H1 (cell line): ENCODE measurements around the gene GPR171. TPM values are rescaled to one million over a fixed set of nuclear protein-coding genes. Genes with fewer than 3 reads are reported as not detected.

Experiments
- CTCF ChIA-PET: fragments of 300-600 bp; sonication (Branson Sonifier 250); formaldehyde crosslinking; loops from one replicate; lab custom pipeline; 2021; ENCODE audit not compliant: partially characterized antibody; lab: Charles Lee
- POLR2A ChIA-PET: fragments of 300-600 bp; sonication (Branson Sonifier 250); formaldehyde crosslinking; loops from one replicate; lab custom pipeline; 2021; ENCODE audit warnings: inconsistent platforms; ENCODE audit not compliant: partially characterized antibody; lab: Charles Lee
- DNase-seq, 2 experiments: peaks; one replicate each; pipeline versions ENCODE4 v3.0.0 to v3.0.0-alpha.2; 2010 to 2022; ENCODE audit warnings: low spot score in 2 of 2, low read depth in 1 of 2, mixed read lengths in 1 of 2
- FAIRE-seq: peaks from 2 replicates; lab custom pipeline; 2011; peaks lifted over from hg19 to GRCh38; lab: Jason Lieb, UNC
- H2AFZ ChIP-seq: 2 replicates; pipeline ENCODE4 v1.8.1; 2012; ENCODE audit warnings: low read length, inconsistent platforms
- H2AK5ac ChIP-seq: 2 replicates; pipeline ENCODE4 v1.6.1; 2013; ENCODE audit warnings: low read depth, low read length
- H2BK120ac ChIP-seq: replicated peaks from 2 replicates; pipeline ENCODE3; 2013; ENCODE audit warnings: low read depth, low read length, inconsistent platforms
- H2BK12ac ChIP-seq: 2 replicates; pipeline ENCODE4 v1.6.1; 2013; ENCODE audit warnings: low read depth, low read length
- H2BK15ac ChIP-seq: 2 replicates; pipeline ENCODE4 v1.6.1; 2013; ENCODE audit warnings: low read length
- H2BK20ac ChIP-seq: 2 replicates; pipeline ENCODE4 v1.6.1; 2013; ENCODE audit warnings: low read length
- H2BK5ac ChIP-seq: 2 replicates; pipeline ENCODE4 v1.6.1; 2013; ENCODE audit warnings: low read depth, low read length
- H3K14ac ChIP-seq: 2 replicates; pipeline ENCODE4 v1.6.1; 2013; ENCODE audit warnings: inconsistent platforms; ENCODE audit not compliant: insufficient read length
- H3K18ac ChIP-seq: 2 replicates; pipeline ENCODE4 v1.6.1; 2013; ENCODE audit warnings: low read length; ENCODE audit errors: extremely low read depth
- H3K23ac ChIP-seq: 2 replicates; pipeline ENCODE4 v1.6.1; 2013; ENCODE audit warnings: inconsistent platforms; ENCODE audit not compliant: insufficient read length
- H3K23me2 ChIP-seq: 2 replicates; pipeline ENCODE4 v1.6.1; 2013; ENCODE audit warnings: low read depth, low read length
- H3K27ac ChIP-seq: 2 replicates; pipeline ENCODE4 v1.6.1; 2011; ENCODE audit warnings: low read depth, low read length, inconsistent platforms
- H3K27me3 ChIP-seq, 4 experiments: replicated peaks in 1 of 4; 1 replicate in 1 of 4; 2 replicates in 3 of 4; pipeline versions ENCODE4 v1.6.1 to v1.8.1; 2011 to 2013; ENCODE audit warnings: low read length in 3 of 4, mild to moderate bottlenecking in 3 of 4, inconsistent platforms in 2 of 4, mixed read lengths in 2 of 4, moderate library complexity in 1 of 4; ENCODE audit not compliant: control insufficient read depth in 3 of 4, insufficient read depth in 3 of 4; ENCODE audit errors: extremely low read depth in 1 of 4
- H3K36me3 ChIP-seq, 4 experiments: 2 replicates each; pipeline versions ENCODE4 v1.6.1 to v1.8.1; 2011 to 2013; ENCODE audit warnings: mild to moderate bottlenecking in 4 of 4, low read length in 3 of 4, moderate library complexity in 2 of 4, control low read depth in 1 of 4, inconsistent platforms in 1 of 4; ENCODE audit not compliant: insufficient read depth in 4 of 4, control insufficient read depth in 2 of 4
- H3K4ac ChIP-seq: replicated peaks from 2 replicates; pipeline ENCODE3; 2013; ENCODE audit warnings: low read length, low read depth, mixed read lengths, inconsistent platforms; ENCODE audit not compliant: insufficient read length
- H3K4me1 ChIP-seq, 4 experiments: replicated peaks in 1 of 4; 1 replicate in 1 of 4; 2 replicates in 3 of 4; pipeline versions ENCODE4 v1.6.1 to v1.8.1; 2011 to 2013; ENCODE audit warnings: low read length in 3 of 4, inconsistent platforms in 2 of 4, mixed read lengths in 1 of 4; ENCODE audit not compliant: insufficient read depth in 4 of 4, control insufficient read depth in 3 of 4
- H3K4me2 ChIP-seq, 2 experiments: 2 replicates each; pipeline versions ENCODE4 v1.6.1 to v1.8.1; 2011 to 2013; ENCODE audit warnings: low read depth in 2 of 2, low read length in 2 of 2, control low read depth in 1 of 2, inconsistent platforms in 1 of 2, mild to moderate bottlenecking in 1 of 2; ENCODE audit not compliant: insufficient read depth in 1 of 2
- H3K4me3 ChIP-seq, 4 experiments: fragments of 200-600, 300-600 bp in 1 of 4; sonication (generic), shearing (Covaris generic), sonication (Bioruptor Twin) in 1 of 4; 2 replicates each; pipeline versions ENCODE4 v1.5.1 to v1.8.1; 2011 to 2016; ENCODE audit warnings: low read length in 4 of 4, low read depth in 3 of 4, control low read depth in 2 of 4, inconsistent platforms in 2 of 4, mild to moderate bottlenecking in 2 of 4, mixed read lengths in 1 of 4, moderate library complexity in 1 of 4; ENCODE audit not compliant: insufficient read depth in 2 of 4; ENCODE audit errors: extremely low read depth in 1 of 4
- H3K56ac ChIP-seq: replicated peaks from 2 replicates; pipeline ENCODE3; 2013; ENCODE audit warnings: low read depth, mild to moderate bottlenecking, mixed read lengths, low read length, inconsistent platforms; ENCODE audit not compliant: insufficient read length
- H3K79me1 ChIP-seq: 2 replicates; pipeline ENCODE4 v1.6.1; 2013; ENCODE audit warnings: low read depth, low read length, control low read depth
- H3K79me2 ChIP-seq, 2 experiments: 2 replicates each; pipeline versions ENCODE4 v1.6.1 to v1.8.1; 2012 to 2013; ENCODE audit warnings: low read length in 2 of 2, mild to moderate bottlenecking in 2 of 2, inconsistent platforms in 1 of 2; ENCODE audit not compliant: insufficient read depth in 2 of 2, control insufficient read depth in 1 of 2
- H3K9ac ChIP-seq, 4 experiments: replicated peaks in 1 of 4; 1 replicate in 1 of 4; 2 replicates in 3 of 4; pipeline versions ENCODE4 v1.6.1 to v1.8.1; 2011 to 2013; ENCODE audit warnings: low read depth in 3 of 4, low read length in 3 of 4, control low read depth in 2 of 4, mild to moderate bottlenecking in 2 of 4, moderate library complexity in 2 of 4, inconsistent platforms in 1 of 4; ENCODE audit errors: extremely low read depth in 1 of 4
- H3K9me3 ChIP-seq, 2 experiments: 2 replicates each; pipeline versions ENCODE4 v1.6.1 to v1.8.1; 2012 to 2013; ENCODE audit warnings: mild to moderate bottlenecking in 2 of 2, moderate library complexity in 2 of 2, control low read depth in 1 of 2, inconsistent platforms in 1 of 2, low read depth in 1 of 2, low read length in 1 of 2, mixed read lengths in 1 of 2; ENCODE audit not compliant: insufficient read depth in 2 of 2
- H4K20me1 ChIP-seq, 2 experiments: replicated peaks in 1 of 2; 2 replicates each; pipeline versions ENCODE3 to v1.8.1; 2011 to 2013; ENCODE audit warnings: inconsistent platforms in 2 of 2, low read length in 2 of 2, mild to moderate bottlenecking in 1 of 2; ENCODE audit not compliant: insufficient read depth in 2 of 2, control insufficient read depth in 1 of 2
- H4K5ac ChIP-seq: 2 replicates; pipeline ENCODE4 v1.6.1; 2013; ENCODE audit warnings: low read length, low read depth, mixed read lengths, inconsistent platforms; ENCODE audit not compliant: insufficient read length
- H4K8ac ChIP-seq: 2 replicates; pipeline ENCODE4 v1.8.0; 2013; ENCODE audit warnings: mild to moderate bottlenecking, moderate library complexity, low read length, inconsistent platforms; ENCODE audit not compliant: insufficient read depth; ENCODE audit errors: extremely low read depth
- H4K91ac ChIP-seq: replicated peaks from 2 replicates; pipeline ENCODE3; 2013; ENCODE audit warnings: low read length, mixed read lengths, inconsistent platforms; ENCODE audit not compliant: insufficient read length
- CBX5 ChIP-seq: fragments of 300-800, 300-1000 bp; sonication (generic); IDR thresholded peaks from 2 replicates; pipeline ENCODE4 v1.7.1; 2016; ENCODE audit warnings: antibody characterized with exemption, low read length, low read depth
- CEBPB ChIP-seq: IDR thresholded peaks from 2 replicates; pipeline ENCODE4 v1.6.1; 2012; ENCODE audit warnings: low read depth, low read length
- CREB1 ChIP-seq: IDR thresholded peaks from 2 replicates; pipeline ENCODE4 v1.6.1; 2012; ENCODE audit warnings: inconsistent platforms
- E2F6 ChIP-seq: IDR thresholded peaks from 2 replicates; pipeline ENCODE4 v1.6.1; 2012; ENCODE audit warnings: inconsistent platforms
- EGR1 ChIP-seq: IDR thresholded peaks from 2 replicates; pipeline ENCODE4 v1.6.1; 2011; ENCODE audit warnings: low read depth, low read length, borderline replicate concordance
- HDAC2 ChIP-seq, 2 experiments: fragments of 300-600 bp in 1 of 2; sonication (generic) in 1 of 2; IDR thresholded peaks; 2 replicates each; pipeline ENCODE4 v1.6.1; 2011 to 2012; ENCODE audit warnings: low read depth in 2 of 2, low read length in 2 of 2, mild to moderate bottlenecking in 2 of 2, moderate library complexity in 2 of 2, borderline replicate concordance in 1 of 2, inconsistent platforms in 1 of 2
- MAX ChIP-seq: IDR thresholded peaks from 2 replicates; pipeline ENCODE4 v1.6.1; 2012; ENCODE audit warnings: inconsistent platforms
- POLR2AphosphoS5 ChIP-seq: IDR thresholded peaks from 2 replicates; pipeline ENCODE4 v1.6.1; 2011; ENCODE audit warnings: low read depth, low read length
- POU5F1 ChIP-seq: IDR thresholded peaks from 2 replicates; pipeline ENCODE4 v1.6.1; 2011; ENCODE audit warnings: low read depth, mild to moderate bottlenecking, low read length, moderate library complexity
- RBBP5 ChIP-seq: IDR thresholded peaks from 2 replicates; pipeline ENCODE4 v1.7.1; 2012; ENCODE audit warnings: low read depth, mild to moderate bottlenecking, inconsistent platforms, low read length, moderate library complexity, borderline replicate concordance
- SRF ChIP-seq: IDR thresholded peaks from 2 replicates; pipeline ENCODE4 v1.6.1; 2011; ENCODE audit warnings: mild to moderate bottlenecking, low read depth, low read length, moderate library complexity
- WGBS, 2 experiments: shearing (Covaris generic) in 1 of 2; methylation state at CpG; one replicate each; pipeline versions ENCODE4 v1.1.6 to v1.1.7; 2013 to 2015; ENCODE audit warnings: low lambda C conversion rate in 2 of 2, mixed read lengths in 2 of 2, inconsistent platforms in 1 of 2, low coverage in 1 of 2, missing lambda C conversion rate in 1 of 2; ENCODE audit not compliant: insufficient replicate concordance in 2 of 2, insufficient coverage in 1 of 2, insufficient read length in 1 of 2; ENCODE audit errors: extremely low coverage in 1 of 2, missing lambda C conversion rate in 1 of 2; 5-methylcytosine and 5-hydroxymethylcytosine counted together
- polyA plus RNA-seq, 7 experiments: library from polyadenylated mRNA; depleted of rRNA in 3 of 7; stranded (reverse) in 5 of 7; unstranded in 2 of 7; fragments of >200 nt in 5 of 7; fragments of 200-250 nt in 2 of 7; gene quantifications; 1 replicate in 5 of 7; 2 replicates in 1 of 7; 4 replicates in 1 of 7; pipeline versions ENCODE4 v1.2.1 to v1.2.3, GENCODE V29; 2011 to 2013; ENCODE audit warnings: missing spikeins in 2 of 7, mixed read lengths in 2 of 7
- total RNA-seq: library from RNA; stranded (reverse); fragmentation: NEBNext Ultra II Directional; extraction: Animal tissue kit (Norgen Biotek cat#: 25700); gene quantifications from 2 replicates; pipeline ENCODE4 v1.2.1, GENCODE V29; 2021
- TF ChIP-seq, protein P1 (sequence below): IDR thresholded peaks from 2 replicates; pipeline ENCODE4 v1.6.1; 2012; ENCODE audit warnings: low read length, inconsistent platforms

GPR171 gene
- total and polyA plus RNA-seq, 2 of the 8 experiments (the other 6 are each of a cell fraction or from before 2014, with no cell fraction given) = not detected

GRCh38 chr3:151198849-151199248 is 4.2 kb downstream of the GPR171 start:
- Histone ChIP-seq H3K4me2 (no peak overlapping the region), H3K4me3 (no peak overlapping the region), H2BK5ac (no peak overlapping the region), H2BK20ac (no peak overlapping the region), H3K14ac (no peak overlapping the region), H2AFZ (no peak overlapping the region), H4K8ac (no peak overlapping the region), H3K9ac (no peak overlapping the region), H4K5ac (no peak overlapping the region), H2BK15ac (no peak overlapping the region), H3K9me3 (no peaks in the 10 kb centered on the region), H3K4ac (no peak overlapping the region), H4K91ac (no peak overlapping the region), H2BK12ac (no peak overlapping the region), H3K23me2 (no peaks in the 10 kb centered on the region), H3K18ac (no peak overlapping the region), H4K20me1 (no peaks in the 10 kb centered on the region), H2BK120ac (no peak overlapping the region), H3K27me3 (no peaks in the 10 kb centered on the region), H2AK5ac (no peak overlapping the region), H3K56ac (no peak overlapping the region), H3K79me2 (no peaks in the 10 kb centered on the region), H3K79me1 (no peaks in the 10 kb centered on the region), H3K36me3 (no peaks in the 10 kb centered on the region; a peak in 1 of 8 replicates), H3K4me1 (no peaks in the 10 kb centered on the region), H3K27ac (no peak overlapping the region), H3K23ac (no peak overlapping the region)
- FAIRE-seq (no peak), DNase-seq (no peak)
- 96% methylated on average over 5 of the region's 5 CpGs; no CpG with 5 or more reads in 1 of the 2 experiments for WGBS, 2 experiments
- ChIA-PET CTCF (interaction anchor here (0.6 to 4.4 kb wide), 3 partner anchors 29 to 306 kb away, joined by 4 to 18 read pairs (median 4); no protein-coding TSS in a partner anchor), POLR2A (no interaction called here)
- TF ChIP-seq, protein P1, sequence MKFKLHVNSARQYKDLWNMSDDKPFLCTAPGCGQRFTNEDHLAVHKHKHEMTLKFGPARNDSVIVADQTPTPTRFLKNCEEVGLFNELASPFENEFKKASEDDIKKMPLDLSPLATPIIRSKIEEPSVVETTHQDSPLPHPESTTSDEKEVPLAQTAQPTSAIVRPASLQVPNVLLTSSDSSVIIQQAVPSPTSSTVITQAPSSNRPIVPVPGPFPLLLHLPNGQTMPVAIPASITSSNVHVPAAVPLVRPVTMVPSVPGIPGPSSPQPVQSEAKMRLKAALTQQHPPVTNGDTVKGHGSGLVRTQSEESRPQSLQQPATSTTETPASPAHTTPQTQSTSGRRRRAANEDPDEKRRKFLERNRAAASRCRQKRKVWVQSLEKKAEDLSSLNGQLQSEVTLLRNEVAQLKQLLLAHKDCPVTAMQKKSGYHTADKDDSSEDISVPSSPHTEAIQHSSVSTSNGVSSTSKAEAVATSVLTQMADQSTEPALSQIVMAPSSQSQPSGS = no peak
- no peak for TF ChIP-seq HDAC2 (IDR thresholded peaks at IDR 0.05; ENCODE audit: borderline replicate concordance in 1 of 2, low read depth in 2 of 2, low read length in 2 of 2)
- TF ChIP-seq MAX = no peak
- no peak for TF ChIP-seq CREB1
- no peak for TF ChIP-seq POU5F1
- no peak for TF ChIP-seq E2F6
- TF ChIP-seq SRF = no peak
- no peak for TF ChIP-seq RBBP5
- no peak for TF ChIP-seq EGR1
- no peak for TF ChIP-seq CEBPB
- TF ChIP-seq POLR2AphosphoS5 = no peak
- TF ChIP-seq CBX5 = no peak
